ENCODE data around the gene GLIPR2. TPM values are rescaled to one million over a fixed set of nuclear protein-coding genes. Genes with fewer than 3 reads are reported as not detected.

The GLIPR2 gene
- total RNA-seq, 2 experiments from 2014 or later = 56.5 to 58.1 TPM

- ATAC-seq (ENCODE audit: low read depth) (no peak), DNase-seq (no peak)
- H3K4me3 Mint-ChIP-seq = no peak overlapping the region
- no peaks in the 10 kb centered on the region for H3K27me3 Mint-ChIP-seq
- H3K36me3 Mint-ChIP-seq = peaks cover 41% of the 10 kb centered on the region
- no peaks in the 10 kb centered on the region for H3K9me3 Mint-ChIP-seq
- peaks cover 35% of the 10 kb centered on the region for H3K4me1 Mint-ChIP-seq
- H3K27ac Mint-ChIP-seq = peak overlapping the region; percentile 47
- POLR2A ChIA-PET = interaction anchor here (0.5 to 3.0 kb wide), 2 partner anchors 8 to 16 kb away, joined by 4 to 10 read pairs; partner anchors contain the start of gene CLTA
These were observed 70.5 kb downstream of the GLIPR2 start for GRCh38 chr9:36207016-36207415.

GRCh38 chr9:36207546-36208012 is 71.0 kb downstream of the GLIPR2 start:
- Mint-ChIP-seq H3K27me3 (no peaks in the 10 kb centered on the region), H3K36me3 (peaks cover 41% of the 10 kb centered on the region), H3K4me3 (no peak overlapping the region), H3K4me1 (peaks cover 36% of the 10 kb centered on the region), H3K27ac (peak overlapping the region; percentile 47), H3K9me3 (no peaks in the 10 kb centered on the region)
- POLR2A ChIA-PET = interaction anchor here (0.5 to 3.0 kb wide), 2 partner anchors 9 to 17 kb away, joined by 4 to 10 read pairs; partner anchors contain the start of gene CLTA
- DNase-seq = no peak
- ATAC-seq (ENCODE audit: low read depth) = peak; percentile 27

GRCh38 chr9:36208521-36209253 is 72.2 kb downstream of the GLIPR2 start:
- Mint-ChIP-seq H3K4me1 (peaks cover 45% of the 10 kb centered on the region), H3K36me3 (peaks cover 42% of the 10 kb centered on the region), H3K9me3 (no peaks in the 10 kb centered on the region), H3K4me3 (no peak overlapping the region), H3K27me3 (no peaks in the 10 kb centered on the region), H3K27ac (peak overlapping the region; percentile 12)
- DNase-seq = no peak
- POLR2A ChIA-PET = interaction anchor here (1.3 kb wide), 1 partner anchor 18 kb away, joined by 3 read pairs; the partner anchor contains the start of gene CLTA
- no peak for ATAC-seq (ENCODE audit: low read depth)

GRCh38 chr9:36210722-36211121 is 74.2 kb downstream of the GLIPR2 start:
- Mint-ChIP-seq H3K27ac (no peak overlapping the region), H3K4me1 (peaks cover 47% of the 10 kb centered on the region), H3K36me3 (peaks cover 39% of the 10 kb centered on the region), H3K27me3 (no peaks in the 10 kb centered on the region), H3K9me3 (no peaks in the 10 kb centered on the region), H3K4me3 (no peak overlapping the region)
- POLR2A ChIA-PET = no interaction called here
- DNase-seq (no peak), ATAC-seq (ENCODE audit: low read depth) (no peak)

- peak overlapping the region; percentile 15 for H3K27ac Mint-ChIP-seq
- no peaks in the 10 kb centered on the region for H3K27me3 Mint-ChIP-seq
- POLR2A ChIA-PET = interaction anchor here (0.6 kb wide), 1 partner anchor 35 kb away, joined by 3 read pairs; no protein-coding TSS in a partner anchor
- H3K4me3 Mint-ChIP-seq = no peak overlapping the region
- H3K4me1 Mint-ChIP-seq = peaks cover 45% of the 10 kb centered on the region
- ATAC-seq (ENCODE audit: low read depth) = no peak
- no peak for DNase-seq
- no peaks in the 10 kb centered on the region for H3K9me3 Mint-ChIP-seq
- peaks cover 39% of the 10 kb centered on the region for H3K36me3 Mint-ChIP-seq
These were observed 75.0 kb downstream of the GLIPR2 start for GRCh38 chr9:36211510-36211909.

- POLR2A ChIA-PET = interaction anchor here (0.6 to 1.6 kb wide), 4 partner anchors 20 to 45 kb away, joined by 3 to 9 read pairs (median 4); partner anchors contain the start of genes CLTA and GNE
- Mint-ChIP-seq H3K36me3 (peaks cover 37% of the 10 kb centered on the region), H3K27me3 (no peaks in the 10 kb centered on the region), H3K4me3 (no peak overlapping the region), H3K27ac (peak overlapping the region; percentile 57), H3K9me3 (no peaks in the 10 kb centered on the region), H3K4me1 (peaks cover 45% of the 10 kb centered on the region)
- ATAC-seq (ENCODE audit: low read depth) = no peak
- no peak for DNase-seq
These were observed 76.9 kb downstream of the GLIPR2 start for GRCh38 chr9:36213387-36213786.

Other genes starting within 250 kb of the GLIPR2 start
- gene HRCT1, start 230.5 kb upstream of the GLIPR2 start, total RNA-seq = not detected
- gene SPAAR, start 227.2 kb upstream of the GLIPR2 start, total RNA-seq = not detected
- gene OR2S2, start 178.6 kb upstream of the GLIPR2 start, total RNA-seq = not detected
- gene RECK, start 99.8 kb upstream of the GLIPR2 start, total RNA-seq = 1 to 10 TPM; 8.8 to 9.3 TPM
- under 1 TPM; 0.14 to 0.26 TPM for gene CCIN, start 32.7 kb downstream of the GLIPR2 start, total RNA-seq
- 100 to 1,000 TPM; 119 to 123 TPM for gene CLTA, start 54.2 kb downstream of the GLIPR2 start, total RNA-seq
- 10 to 100 TPM; 16.3 to 17.1 TPM for gene GNE, start 121.7 kb downstream of the GLIPR2 start, total RNA-seq

Measured in activated naive CD8-positive, alpha-beta T cell treated with anti-CD3 and anti-CD28 coated beads, Interleukin-2, amount 10 ng/mL, durations not matched to agents 7 days and 5 days (primary cell).